ENCODE results near the gene PTCH2.

The PTCH2 gene, protein sequence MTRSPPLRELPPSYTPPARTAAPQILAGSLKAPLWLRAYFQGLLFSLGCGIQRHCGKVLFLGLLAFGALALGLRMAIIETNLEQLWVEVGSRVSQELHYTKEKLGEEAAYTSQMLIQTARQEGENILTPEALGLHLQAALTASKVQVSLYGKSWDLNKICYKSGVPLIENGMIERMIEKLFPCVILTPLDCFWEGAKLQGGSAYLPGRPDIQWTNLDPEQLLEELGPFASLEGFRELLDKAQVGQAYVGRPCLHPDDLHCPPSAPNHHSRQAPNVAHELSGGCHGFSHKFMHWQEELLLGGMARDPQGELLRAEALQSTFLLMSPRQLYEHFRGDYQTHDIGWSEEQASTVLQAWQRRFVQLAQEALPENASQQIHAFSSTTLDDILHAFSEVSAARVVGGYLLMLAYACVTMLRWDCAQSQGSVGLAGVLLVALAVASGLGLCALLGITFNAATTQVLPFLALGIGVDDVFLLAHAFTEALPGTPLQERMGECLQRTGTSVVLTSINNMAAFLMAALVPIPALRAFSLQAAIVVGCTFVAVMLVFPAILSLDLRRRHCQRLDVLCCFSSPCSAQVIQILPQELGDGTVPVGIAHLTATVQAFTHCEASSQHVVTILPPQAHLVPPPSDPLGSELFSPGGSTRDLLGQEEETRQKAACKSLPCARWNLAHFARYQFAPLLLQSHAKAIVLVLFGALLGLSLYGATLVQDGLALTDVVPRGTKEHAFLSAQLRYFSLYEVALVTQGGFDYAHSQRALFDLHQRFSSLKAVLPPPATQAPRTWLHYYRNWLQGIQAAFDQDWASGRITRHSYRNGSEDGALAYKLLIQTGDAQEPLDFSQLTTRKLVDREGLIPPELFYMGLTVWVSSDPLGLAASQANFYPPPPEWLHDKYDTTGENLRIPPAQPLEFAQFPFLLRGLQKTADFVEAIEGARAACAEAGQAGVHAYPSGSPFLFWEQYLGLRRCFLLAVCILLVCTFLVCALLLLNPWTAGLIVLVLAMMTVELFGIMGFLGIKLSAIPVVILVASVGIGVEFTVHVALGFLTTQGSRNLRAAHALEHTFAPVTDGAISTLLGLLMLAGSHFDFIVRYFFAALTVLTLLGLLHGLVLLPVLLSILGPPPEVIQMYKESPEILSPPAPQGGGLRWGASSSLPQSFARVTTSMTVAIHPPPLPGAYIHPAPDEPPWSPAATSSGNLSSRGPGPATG

DNA sequence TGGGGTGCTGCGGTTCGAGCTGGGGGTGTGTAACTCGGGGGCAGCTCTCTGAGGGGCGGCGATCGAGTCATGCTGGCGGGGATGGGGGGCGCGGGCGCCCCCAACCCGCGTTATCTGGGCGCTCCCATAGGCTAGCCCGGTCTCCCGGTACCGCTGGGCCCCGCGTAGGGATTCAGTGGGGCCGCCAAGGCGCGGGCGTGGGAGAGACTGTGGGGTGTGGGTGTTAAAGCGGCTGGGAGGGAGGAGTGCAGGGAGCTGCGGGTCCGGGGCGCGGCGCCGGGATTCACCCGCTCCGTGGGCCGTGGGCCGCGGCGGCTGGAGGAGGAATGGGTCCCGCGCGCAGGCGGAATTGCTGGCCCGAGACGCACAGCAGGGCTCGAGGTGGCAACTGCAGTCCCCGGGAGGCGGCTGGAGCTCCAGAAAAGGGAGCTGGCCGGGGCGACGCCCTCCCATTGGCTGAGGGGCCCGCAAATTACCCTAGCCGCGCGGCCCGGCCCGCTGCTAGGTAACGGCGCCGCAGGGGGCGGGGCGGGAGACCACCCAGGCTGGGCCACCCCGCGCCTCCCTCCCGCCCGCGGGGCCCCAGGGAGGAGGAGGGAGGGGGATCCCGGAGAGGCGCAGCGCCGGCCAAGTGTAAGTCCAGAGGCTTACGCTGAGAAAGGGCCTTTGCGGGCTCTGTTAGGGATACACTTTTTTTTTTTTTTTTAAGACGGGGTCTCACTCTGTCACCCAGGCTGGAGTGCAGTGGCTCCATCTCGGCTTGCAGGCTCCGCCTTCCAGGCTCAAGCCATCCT lies at the start of gene PTCH2:
Gene PTCH2 (minus strand): TSS at position 392 of the 794 bp plus-strand sequence. CDS start 321 bp downstream, at position 71.
- peak in 1 of 2 donors; percentile 38 for DNase-seq

DNA sequence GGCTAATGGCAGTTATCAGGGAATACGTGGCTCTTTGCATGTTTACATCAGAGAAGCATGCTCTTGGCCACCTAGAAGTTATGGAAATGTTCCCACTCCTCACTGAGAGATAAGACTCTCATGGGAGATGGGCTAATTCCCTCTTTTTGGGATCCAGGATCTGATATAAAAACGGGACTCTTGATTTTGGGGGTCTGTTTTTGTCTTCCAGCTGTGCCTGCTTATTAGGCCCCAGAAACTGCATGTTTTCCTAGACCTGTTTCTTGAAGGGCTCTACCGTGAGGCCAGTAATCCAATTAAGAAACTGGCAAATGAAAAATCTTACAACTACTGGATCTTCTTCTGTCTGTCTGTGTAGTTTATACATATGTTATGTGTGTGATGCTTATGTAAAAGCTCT lies 47.0 kb upstream of the PTCH2 start:
- no peak for DNase-seq

DNA sequence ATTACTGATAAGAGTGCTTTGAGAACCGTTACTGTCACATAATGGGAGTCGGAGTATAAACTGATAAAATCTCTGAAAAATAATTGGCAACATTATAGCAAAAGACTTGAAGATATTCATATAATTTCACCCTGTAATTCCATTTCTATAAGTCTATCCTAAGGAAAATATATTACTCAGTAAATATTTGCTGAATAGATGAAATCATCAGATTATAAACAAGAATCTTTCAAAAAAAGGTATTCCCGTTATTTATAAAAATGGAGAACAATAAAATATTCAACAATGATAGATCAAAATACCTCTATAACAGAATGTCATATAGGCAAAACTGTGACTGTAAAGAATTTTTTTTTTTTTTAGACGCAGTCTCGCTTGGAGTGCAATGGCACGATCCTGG lies 42.4 kb upstream of the PTCH2 start:
- no peak for DNase-seq

DNA sequence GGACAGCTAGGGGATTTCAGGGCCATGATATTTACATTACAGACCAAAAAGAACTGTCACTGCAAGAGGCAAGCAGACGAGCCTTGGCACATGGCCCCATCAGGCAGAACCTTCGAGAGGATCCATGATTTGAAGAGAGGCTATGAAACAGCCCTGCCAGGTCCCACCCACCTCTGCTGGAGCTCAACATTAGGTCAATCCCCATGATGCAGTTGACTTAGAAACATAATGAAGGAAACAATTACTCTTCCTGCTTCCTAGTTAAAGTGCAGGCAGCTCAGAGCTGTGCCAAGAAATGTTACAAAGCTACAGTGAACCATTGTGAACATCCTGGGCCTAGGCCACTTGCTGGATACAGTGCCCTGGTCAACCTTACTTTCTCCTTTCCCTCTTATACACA lies 41.7 kb upstream of the PTCH2 start:
- no peak for DNase-seq

DNA sequence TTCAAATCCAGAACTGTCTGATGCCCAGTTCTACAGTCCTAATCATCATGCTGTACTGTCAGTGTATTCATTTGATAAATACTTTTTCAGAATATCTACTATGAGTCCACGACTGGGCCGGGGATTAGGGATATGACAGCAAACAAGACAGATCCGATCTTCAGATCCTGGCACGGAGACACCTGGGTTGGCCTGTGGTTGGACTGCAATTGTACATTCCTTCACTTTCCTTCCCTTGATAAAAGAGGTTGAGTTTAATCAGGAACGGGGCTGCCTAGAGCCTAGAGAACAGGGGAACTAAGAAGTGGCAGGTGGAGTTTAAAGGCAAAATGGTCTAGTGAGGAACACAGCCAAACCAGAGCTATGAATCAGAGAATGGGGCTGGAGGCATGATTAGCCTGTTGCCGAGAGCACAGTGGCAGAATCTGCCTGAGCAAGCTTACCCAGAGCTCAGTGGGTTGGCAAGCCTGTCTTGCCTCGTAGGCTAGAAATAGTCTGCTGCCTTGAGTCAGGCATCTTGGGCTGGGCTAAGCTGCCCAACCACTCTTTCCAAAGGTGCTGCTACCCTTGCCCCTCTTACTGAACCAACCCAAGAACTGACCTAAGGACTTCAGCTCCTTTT lies 38.1 kb upstream of the PTCH2 start:
- no peak for DNase-seq

DNA sequence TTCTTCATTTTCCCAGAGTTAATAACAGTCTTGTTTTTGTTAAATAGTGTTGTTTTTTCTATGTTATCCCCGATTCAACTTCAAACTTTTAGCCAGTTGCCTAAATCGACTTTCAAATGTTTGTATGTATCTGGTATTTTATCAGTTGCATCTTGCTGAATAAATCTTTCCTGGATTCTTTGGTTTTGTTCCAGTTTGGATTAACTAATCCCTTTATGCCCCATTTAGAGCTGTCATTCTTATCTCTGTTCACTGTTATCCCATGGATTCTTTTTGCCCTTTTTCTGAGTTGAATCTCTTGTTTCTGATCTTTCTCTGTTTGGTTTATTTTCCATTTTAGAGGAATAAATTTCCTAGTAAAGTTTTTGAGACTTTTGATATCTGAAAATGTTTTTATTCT lies 31.1 kb upstream of the PTCH2 start:
- DNase-seq = no peak

DNA sequence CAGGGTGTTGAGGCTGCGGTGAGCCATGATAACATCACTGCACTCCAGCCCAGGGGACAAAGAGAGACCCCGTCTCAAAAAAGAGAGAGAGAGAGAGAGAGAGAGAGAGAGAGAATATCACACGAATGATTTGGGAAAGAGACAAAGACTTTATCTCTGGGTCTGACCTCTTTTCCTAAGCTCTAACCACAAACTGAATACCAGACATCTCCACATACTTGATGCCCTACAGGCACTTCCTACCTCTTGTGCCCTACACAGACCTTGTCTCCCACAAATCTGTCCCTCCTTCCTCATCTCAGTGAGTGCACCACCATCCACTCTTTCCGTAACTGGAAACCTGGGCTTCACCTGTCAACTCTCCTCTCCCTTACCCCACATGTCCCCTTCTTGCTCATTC lies 27.0 kb upstream of the PTCH2 start:
- no peak for DNase-seq

DNA sequence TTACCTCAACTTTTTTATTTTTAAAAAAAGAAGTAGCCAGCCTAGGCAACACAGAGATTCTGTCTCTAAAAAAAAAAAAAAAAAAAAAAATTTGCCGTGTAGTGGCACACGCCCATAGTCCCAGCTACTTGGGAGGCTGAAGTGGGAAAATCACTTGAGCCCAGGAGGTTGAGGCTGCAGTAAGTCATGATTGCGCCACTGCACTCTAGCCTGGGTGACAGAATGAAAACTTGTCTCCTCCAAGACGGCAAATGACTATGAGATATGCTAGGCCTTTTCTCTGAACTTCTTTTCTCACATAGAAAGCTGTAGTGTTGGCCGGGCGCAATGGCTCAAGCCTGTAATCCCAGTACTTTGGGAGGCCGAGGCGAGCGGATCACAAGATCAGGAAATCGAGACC lies 24.7 kb upstream of the PTCH2 start:
- DNase-seq = no peak

DNA sequence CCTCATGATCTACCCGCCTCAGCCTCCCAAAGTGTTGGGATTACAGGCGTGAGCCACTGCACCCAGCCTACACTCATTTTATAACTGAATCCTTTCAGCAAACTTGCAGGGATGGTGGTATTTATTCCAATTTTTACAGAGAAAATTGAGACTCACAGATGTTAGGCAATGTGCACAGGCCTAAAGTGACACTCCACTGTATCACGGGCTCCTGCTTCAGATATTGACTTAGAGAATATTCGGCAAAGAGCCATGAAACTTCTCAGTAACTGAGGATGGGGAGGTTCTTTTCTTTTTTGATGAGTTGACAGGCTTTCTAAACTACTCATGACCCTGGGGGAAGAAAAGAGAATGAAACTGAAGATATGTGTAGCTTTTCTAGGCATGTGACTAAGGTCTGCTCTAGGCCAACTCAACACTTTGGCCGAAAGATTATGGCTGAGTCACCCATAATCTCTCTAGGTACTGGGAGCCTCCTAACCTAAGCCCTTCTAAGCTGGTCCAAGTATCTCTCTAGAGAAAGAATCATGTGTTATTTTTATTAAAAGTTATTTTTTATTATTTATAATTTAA lies 19.9 kb upstream of the PTCH2 start:
- no peak for DNase-seq

DNA sequence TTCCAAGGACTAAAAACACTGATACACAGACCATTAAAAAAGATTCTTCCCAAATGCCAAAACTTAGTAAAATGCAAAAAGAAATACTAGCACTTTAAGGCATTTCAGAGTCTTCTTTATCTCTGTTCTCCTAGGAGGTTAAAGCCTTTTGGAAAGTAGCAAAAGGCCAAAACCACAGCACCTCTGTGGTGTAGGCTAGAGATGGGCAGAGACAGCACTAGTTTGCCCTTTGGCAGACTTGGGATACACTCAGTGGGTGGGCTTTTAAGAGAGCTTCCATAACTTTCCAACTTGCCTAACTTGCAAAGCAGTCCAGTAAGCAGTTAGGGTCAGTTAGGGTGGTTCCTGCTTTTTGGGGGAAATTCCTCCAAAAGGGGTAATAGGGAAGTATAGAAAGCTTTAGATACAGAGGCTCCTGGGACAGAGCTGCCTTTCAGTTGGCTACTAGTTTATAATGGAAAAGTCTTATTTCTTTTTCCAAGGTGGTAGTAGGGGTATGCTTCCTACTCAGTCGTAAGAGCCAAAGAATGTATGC lies 17.9 kb upstream of the PTCH2 start:
- no peak for DNase-seq

DNA sequence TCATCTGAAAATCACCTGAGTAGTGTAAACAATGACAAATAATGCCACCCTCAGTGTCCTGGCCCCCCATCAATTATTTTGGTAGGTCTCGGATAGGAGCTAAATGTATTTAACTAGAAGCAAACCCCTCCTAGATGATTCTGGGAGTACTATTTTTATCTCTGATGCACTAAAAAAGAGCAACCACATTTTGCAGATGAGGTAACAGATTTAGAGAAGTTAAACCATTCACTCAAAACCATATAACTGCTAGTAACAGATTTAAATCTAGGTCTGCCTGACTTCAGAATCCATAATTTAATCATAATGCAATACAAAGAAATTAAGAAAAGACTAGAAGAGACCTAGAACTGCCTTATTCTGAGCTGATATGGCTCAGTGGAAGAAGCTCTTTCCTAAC lies 17.3 kb upstream of the PTCH2 start:
- DNase-seq = no peak

DNA sequence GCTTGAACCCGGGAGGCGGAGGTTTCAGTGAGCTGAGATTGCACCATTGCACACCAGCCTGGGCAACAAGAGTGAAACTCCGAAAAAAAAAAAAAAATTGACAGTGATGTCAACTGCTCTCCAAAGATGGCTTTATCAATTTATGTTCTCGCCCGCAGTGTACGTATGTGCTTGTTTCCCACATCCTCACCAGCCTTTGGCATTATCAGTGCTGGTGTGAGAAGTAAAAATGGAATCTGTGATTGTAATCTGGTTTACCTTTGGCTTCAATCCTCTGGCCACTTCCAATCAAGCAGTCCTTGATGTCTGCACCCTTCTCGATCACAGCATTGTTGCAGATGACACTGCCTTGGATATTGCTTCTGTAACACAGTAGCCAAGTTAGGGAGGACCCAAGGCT lies 14.4 kb upstream of the PTCH2 start:
- DNase-seq = no peak

DNA sequence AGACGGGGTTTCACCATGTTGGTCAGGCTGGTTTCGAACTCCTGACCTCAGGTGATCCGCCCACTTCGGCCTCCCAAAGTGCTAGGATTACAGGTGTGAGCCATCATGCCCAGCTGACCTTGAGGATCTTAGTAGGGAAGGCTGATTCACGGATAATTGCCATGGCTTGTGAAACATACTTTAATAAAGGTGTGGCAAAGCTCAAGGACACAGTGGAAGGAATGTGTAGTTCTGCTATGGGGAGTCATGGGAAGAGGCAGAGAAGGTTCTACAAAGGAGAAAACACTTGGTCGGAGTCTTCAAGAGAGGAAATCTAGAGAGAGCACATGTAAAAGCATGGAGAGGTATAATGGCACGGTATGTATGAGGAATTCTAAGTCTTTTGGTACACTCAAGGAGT lies 12.7 kb upstream of the PTCH2 start:
- no peak for DNase-seq

DNA sequence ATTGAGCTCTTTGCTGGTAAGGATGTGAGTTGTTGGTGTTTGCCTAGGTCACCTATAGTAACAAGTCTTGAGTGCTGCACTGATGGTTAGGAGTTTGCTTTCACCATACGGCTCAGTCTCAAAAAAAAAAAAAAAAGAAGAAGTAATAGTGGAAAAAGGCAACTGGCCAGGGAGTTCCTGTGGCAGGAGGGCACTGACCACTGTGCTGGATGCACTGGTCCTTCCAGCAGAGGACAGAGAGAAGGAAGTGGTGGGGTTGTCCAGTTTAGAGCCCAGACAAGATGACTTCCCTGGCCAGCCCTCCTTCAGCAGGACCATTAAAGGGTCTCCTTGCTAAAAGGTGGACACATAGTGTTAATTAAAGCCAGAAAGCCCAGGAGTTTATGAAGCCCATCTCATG lies 11.9 kb upstream of the PTCH2 start:
- no peak for DNase-seq

DNA sequence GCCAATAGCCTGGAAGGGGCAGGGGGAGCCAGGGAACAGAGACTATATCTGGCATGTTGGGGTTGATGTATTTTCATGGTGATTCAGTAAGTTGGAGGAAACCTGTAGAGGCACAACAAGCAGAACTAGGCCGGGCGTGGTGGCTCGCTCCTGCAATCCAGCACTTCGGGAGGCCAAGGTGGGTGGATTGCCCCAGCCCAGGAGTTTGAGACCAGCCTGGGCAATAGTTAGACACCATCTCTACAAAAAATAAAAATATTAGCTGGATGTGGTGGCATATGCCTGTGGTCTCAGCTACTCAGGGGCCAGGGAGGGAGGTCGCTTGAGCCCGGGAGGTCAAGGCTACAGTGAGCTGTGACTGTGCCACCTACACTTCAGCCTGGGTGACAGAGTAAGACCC lies 10.1 kb upstream of the PTCH2 start:
- DNase-seq = no peak

DNA sequence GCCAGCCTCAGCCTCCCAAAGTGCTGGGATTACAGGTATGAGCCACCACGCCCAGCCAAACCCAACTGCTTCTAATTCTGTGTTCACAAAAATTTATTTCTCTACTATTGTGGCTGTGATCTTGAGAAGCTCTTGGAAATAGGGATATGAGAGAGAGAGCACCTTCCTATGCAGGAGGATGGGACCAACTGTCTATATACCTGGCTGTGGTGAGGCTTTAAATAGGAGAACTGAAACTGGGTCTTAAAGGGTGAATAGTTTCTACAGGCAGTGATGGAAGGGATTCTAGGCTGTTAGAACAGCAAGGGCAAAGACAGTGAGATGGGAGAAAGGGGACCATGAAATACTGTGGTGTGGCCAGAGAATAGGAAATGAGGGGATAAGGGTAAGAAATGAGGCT lies 8.3 kb upstream of the PTCH2 start:
- no peak for DNase-seq

DNA sequence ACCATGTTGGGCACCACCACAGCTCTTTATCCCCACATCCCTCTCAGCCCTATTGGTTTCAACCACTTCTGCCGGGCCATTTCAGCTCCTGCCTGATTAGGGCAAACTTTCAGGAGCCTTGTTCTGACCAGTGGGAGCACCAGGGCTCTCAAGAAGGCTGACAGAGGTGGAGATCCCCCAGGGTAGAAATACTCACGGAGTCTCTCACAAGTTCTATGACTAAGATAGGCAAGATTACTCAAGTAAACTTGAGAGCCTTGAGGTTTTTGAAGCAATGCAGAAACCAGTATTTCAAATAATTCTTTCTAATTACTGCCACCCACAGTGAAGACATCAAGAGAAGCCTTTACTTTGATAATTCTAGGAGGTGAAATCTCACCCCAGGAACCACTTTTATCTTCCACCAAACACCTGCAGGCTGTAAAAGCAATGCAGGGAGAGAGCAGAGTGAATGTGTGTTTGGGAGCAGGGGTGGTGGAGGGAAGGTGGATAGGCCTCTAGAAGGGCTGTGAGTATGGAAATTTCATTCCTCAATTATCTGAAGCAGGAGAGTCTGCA lies 6.6 kb upstream of the PTCH2 start:
- DNase-seq = no peak

DNA sequence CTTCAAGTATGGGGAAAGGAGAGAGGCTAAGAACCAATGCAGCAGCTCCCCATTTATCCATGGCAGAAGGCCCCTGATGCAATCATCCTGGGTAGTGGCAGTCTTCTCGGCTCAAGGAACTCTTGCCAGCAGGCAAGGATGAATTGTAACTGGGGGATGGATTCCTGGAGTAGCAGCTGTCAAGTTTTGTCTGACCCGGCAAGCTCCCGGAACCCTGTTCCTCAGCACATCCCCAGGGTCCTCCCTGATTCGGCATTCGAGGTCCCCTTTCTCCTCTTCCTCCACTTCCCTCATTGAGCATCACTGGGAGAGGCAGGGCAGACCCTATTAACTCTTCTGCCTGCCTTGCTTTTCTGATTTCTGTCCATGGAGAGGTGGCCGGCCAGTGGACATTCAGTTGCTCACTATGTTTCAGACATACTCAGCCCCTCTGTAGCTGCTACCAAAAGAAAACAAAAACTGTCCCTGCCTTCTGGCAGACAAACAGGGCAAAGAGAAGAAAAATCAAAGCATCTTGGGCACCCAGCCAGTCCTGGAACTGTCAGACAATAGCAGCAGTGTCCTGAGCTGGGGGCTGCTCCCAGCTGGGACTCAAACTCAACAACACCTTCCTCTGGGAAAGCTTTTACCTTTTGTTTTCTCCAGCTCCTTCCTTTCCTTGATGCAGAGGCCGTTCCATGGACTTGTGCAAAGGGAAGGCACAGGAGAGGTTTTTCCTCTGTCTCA lies 5.6 kb upstream of the PTCH2 start:
- DNase-seq = no peak

DNA sequence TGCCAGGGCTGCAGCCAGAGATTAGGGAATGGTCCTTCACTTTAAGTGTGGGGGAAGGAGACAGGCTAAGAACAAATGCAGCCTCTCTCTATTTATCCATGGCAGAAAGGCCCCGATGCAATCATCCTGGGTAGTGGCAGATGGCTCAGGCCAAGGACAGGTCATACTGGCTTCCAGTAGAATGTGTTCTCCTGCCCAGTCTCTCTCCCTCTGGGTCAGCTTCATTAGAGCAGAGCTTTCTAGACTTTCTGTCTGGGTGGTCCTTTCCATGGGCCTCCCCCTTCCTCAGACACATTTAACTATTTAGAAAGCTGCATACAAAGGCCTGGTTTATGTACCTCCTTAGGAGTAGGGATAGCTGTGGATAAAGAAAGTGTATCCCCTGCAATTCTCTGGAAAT lies 4.8 kb upstream of the PTCH2 start:
- DNase-seq = no peak

DNA sequence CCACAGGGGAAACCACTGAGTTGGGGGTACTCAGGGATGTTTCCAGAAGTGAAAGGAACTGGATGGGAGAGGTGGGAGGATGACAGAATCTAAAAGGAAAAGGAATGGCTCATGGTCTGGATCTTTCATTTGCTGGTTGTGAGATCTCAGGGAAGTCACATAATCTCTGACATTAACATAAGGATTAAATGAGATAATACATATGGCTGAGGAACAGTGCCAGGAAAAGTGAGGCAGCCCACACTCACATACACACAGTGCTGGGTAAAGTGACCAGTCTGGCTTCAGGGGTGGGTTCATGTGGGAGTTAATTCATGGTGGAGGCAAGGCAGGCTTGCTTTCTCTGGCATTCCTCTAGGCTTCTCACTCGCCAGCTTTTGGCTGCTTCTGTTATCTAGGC lies 3.9 kb upstream of the PTCH2 start:
- DNase-seq = no peak

DNA sequence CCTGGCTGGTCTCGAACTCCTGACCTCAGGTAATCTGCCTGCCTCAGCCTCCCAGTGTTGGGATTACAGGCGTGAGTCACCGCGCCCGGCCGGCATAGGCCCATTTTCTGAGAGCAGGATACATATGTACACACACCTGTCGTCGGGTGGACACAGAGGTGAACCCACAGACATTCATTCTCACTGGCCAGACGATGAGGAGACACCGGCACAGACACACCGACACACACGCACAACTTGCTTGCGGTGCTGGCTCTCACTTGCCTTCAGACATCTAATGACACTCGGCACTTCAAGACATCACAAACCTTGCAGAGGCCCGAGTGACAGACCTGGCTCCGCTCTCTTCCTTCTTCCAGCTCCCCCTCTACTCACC lies 579 bp downstream of the PTCH2 start:
- no peak for DNase-seq

Measured in stimulated activated CD4-positive, alpha-beta T cell treated with anti-CD3 and anti-CD28 coated beads, Interleukin-2, amount 100 ng/mL, for 24 hours (primary cell).